Osteocyte (in vitro differentiated cells): Measurements from ENCODE around the gene CMIP. TPM values are rescaled to one million over a fixed set of nuclear protein-coding genes. Genes with fewer than 3 reads are reported as not detected.

Experiments used
- DNase-seq: peaks from one replicate; pipeline ENCODE4 v3.0.0; 2021; ENCODE audit warnings: mixed read lengths; ENCODE audit not compliant: unreplicated experiment; ENCODE audit errors: extremely low spot score
- H3K27ac Mint-ChIP-seq: one replicate; pipeline ENCODE4 v1.8.0; 2021; ENCODE audit warnings: mild to moderate bottlenecking, mixed read lengths; ENCODE audit not compliant: unreplicated experiment
- H3K27me3 Mint-ChIP-seq: one replicate; pipeline ENCODE4 v1.8.0; 2021; ENCODE audit warnings: mixed read lengths; ENCODE audit not compliant: unreplicated experiment
- H3K36me3 Mint-ChIP-seq: one replicate; pipeline ENCODE4 v1.8.0; 2021; ENCODE audit warnings: mixed read lengths; ENCODE audit not compliant: unreplicated experiment
- H3K4me1 Mint-ChIP-seq: one replicate; pipeline ENCODE4 v1.8.0; 2021; ENCODE audit warnings: mixed read lengths; ENCODE audit not compliant: unreplicated experiment
- H3K4me3 Mint-ChIP-seq: one replicate; pipeline ENCODE4 v1.8.0; 2021; ENCODE audit warnings: mild to moderate bottlenecking, moderate library complexity, mixed read lengths; ENCODE audit not compliant: unreplicated experiment
- H3K9me3 Mint-ChIP-seq: one replicate; pipeline ENCODE4 v1.8.0; 2021; ENCODE audit warnings: mixed read lengths; ENCODE audit not compliant: unreplicated experiment
- total RNA-seq: library from RNA; stranded (reverse); gene quantifications from 2 replicates; pipeline ENCODE4 v1.2.1, GENCODE V29; 2021
- TF ChIP-seq, protein P1 (sequence below): fragments of 200-600 bp; sonication (generic); IDR thresholded peaks from 2 replicates; pipeline ENCODE4 v1.5.0; 2021; ENCODE audit warnings: antibody characterized with exemption, mild to moderate bottlenecking, moderate library complexity

Gene CMIP
- total RNA-seq, 1 donor from 2014 or later = 38.0 TPM

DNA sequence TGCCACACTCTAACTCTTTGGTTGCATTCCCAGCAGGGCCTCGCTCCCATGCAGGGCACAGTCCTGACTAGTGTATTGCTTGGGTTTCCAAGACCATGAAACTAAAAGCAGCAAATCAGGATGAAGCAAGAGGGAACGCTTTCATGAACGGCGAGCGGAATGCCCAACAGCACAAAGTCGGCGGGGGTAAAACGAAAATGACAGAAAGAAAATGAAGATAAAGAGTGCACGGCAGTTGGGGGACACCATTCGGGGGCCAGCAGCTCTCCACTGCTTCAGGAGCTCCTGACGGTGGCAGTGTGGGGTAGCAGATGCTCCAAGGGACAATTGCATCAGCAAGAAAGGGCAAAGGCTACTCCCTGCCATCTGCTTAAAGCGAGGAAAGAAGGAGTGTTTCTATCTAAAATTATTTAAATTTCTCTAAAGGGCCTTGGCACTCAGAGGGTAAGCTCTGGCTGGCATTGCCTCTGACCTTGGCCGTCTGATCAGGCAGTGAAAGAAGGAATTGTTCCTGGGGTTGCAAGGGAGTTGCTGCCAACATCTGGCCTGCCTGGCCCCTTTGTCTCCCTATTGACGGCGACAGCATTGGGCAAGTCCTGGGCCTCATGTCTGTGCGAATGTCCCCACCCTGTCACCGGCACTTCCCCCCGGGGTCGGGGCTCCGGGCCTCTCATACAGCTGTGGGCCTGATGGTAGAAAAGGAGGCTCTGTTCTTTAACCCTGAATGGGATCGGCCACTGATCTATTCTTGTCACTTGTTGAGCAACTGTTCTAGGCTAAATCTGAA lies 138.2 kb downstream of the CMIP start:
- no peak for DNase-seq
- H3K27ac Mint-ChIP-seq = no peak overlapping the region
- no peaks in the 10 kb centered on the region for H3K36me3 Mint-ChIP-seq
- H3K4me1 Mint-ChIP-seq = peaks cover 24% of the 10 kb centered on the region
- H3K9me3 Mint-ChIP-seq = no peaks in the 10 kb centered on the region
- H3K27me3 Mint-ChIP-seq = no peaks in the 10 kb centered on the region
- H3K4me3 Mint-ChIP-seq = no peak overlapping the region
- TF ChIP-seq, protein P1, sequence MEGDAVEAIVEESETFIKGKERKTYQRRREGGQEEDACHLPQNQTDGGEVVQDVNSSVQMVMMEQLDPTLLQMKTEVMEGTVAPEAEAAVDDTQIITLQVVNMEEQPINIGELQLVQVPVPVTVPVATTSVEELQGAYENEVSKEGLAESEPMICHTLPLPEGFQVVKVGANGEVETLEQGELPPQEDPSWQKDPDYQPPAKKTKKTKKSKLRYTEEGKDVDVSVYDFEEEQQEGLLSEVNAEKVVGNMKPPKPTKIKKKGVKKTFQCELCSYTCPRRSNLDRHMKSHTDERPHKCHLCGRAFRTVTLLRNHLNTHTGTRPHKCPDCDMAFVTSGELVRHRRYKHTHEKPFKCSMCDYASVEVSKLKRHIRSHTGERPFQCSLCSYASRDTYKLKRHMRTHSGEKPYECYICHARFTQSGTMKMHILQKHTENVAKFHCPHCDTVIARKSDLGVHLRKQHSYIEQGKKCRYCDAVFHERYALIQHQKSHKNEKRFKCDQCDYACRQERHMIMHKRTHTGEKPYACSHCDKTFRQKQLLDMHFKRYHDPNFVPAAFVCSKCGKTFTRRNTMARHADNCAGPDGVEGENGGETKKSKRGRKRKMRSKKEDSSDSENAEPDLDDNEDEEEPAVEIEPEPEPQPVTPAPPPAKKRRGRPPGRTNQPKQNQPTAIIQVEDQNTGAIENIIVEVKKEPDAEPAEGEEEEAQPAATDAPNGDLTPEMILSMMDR = no peak

DNA sequence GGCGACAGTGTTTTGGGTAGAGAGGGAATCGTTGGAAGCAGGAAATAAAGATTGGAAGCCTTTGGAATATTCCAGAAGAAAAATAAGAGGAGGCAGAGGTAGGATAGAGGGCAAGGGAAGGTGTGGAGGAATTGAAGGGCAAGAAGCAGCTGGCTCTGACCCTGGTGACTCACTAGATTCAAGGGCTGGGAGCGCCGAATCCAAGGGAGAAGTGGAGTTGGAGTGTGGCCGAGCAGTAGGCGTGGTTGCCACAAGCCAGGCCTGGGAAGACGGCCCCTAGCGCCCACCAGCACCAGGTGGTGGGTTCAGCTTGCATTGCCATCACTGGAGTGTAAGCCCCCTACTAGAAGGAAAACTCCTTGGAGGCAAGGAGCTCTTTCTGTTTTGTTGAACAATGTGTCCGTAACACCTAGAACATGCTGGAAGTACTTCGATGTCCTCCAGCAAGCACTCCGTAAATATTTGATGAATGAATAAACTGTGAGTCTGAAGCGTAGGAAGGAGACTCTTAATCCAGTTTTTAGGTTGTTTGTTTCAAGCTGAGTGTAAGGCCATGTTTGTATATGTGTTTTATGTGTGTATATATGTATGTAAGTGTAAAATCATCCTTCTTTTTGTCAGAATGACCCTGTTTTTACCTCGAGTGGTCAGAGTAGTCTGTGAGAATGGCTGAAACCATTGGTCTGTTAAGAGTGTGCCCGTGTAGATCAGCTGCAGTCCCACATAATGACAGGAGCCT lies 139.5 kb downstream of the CMIP start:
- TF ChIP-seq, protein P1 = no peak
- DNase-seq = no peak
- Mint-ChIP-seq H3K27ac (no peak overlapping the region), H3K4me3 (no peak overlapping the region), H3K4me1 (peaks cover 24% of the 10 kb centered on the region), H3K9me3 (no peaks in the 10 kb centered on the region), H3K36me3 (no peaks in the 10 kb centered on the region), H3K27me3 (no peaks in the 10 kb centered on the region)

DNA sequence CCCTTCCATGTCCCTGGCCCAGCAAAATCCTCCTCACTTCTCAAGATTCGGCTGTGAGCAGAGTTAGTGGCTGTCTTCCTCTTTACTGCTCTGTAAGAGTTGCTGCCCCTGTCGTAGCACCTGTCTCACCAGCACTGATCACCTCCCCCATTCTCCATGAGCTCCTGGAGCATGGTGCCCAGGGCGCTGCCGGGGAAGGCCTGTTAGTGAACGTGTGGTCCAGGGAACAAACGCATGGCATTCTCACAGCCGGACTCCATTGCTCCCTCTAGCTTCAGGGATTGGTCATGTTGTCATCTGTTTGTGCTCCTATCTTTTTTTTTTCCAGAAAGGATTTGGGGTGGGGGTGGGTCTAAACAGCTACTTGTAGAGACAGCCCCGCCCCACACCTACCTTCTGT lies 141.2 kb downstream of the CMIP start:
- Mint-ChIP-seq H3K9me3 (no peaks in the 10 kb centered on the region), H3K36me3 (no peaks in the 10 kb centered on the region), H3K27ac (no peak overlapping the region), H3K27me3 (no peaks in the 10 kb centered on the region), H3K4me3 (no peak overlapping the region), H3K4me1 (peaks cover 27% of the 10 kb centered on the region)
- DNase-seq = no peak
- TF ChIP-seq, protein P1 = peak; percentile 19

DNA sequence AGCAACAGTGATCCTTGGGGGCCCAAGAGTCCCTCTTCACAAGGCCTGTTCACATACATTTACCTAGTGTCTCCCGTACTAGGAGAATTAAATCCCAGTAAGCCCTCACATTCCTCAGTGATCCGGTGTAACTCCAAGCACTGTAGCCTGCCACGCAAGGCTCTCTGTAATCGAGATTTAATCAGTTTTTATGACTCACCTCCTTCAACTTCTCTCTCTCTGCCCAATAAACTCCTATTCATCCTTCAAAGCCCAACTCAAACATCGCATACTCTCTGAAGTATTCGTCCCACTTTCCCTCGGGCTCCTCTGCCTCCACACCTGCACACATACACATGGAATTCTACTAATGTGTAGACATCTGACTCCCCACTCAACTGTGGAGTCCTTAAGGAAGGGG lies 141.8 kb downstream of the CMIP start:
- Mint-ChIP-seq H3K4me1 (peaks cover 27% of the 10 kb centered on the region), H3K27me3 (no peaks in the 10 kb centered on the region), H3K4me3 (no peak overlapping the region), H3K27ac (peak overlapping the region; percentile 23), H3K9me3 (no peaks in the 10 kb centered on the region), H3K36me3 (no peaks in the 10 kb centered on the region)
- DNase-seq = no peak
- TF ChIP-seq, protein P1 = no peak

DNA sequence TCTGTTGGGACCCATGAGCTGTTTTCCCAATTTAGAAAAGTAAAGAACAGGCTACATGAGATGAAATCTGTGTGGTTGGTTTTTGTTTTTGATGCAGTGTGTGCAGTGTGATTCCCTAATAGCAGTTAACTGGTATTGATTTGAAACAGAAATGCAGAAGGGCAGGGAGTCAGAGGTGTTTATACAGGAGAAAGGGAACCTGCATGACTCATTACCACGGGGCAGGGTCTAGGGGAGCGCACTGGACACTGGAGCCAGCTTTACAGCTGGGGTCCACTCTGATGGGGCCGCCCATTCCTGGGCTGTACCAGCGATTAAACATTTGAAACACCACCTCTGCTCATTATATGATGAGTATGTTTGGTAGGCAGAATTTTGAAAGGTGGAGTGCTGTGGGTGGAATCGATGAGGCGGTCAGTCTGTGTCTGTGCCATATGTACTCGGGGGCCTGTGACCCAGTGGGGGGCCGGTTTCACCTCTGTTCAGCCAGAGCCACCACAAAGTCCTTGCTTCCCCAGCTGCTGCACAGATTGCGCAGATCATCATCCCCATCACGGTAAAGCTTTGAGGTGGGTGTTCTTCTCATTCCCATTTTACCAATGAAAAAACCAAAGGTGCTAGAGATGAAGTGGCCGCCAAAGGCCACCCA lies 142.5 kb downstream of the CMIP start:
- DNase-seq = no peak
- H3K4me1 Mint-ChIP-seq = peaks cover 27% of the 10 kb centered on the region
- H3K36me3 Mint-ChIP-seq = no peaks in the 10 kb centered on the region
- TF ChIP-seq, protein P1 = no peak
- no peaks in the 10 kb centered on the region for H3K27me3 Mint-ChIP-seq
- H3K4me3 Mint-ChIP-seq = no peak overlapping the region
- H3K9me3 Mint-ChIP-seq = no peaks in the 10 kb centered on the region
- no peak overlapping the region for H3K27ac Mint-ChIP-seq
